ENCODE measurements around the gene STK32B.

The STK32B gene

GRCh38 chr4:5069901-5070300, 18.6 kb downstream of the STK32B start:
- Histone ChIP-seq H3K27ac (no peak overlapping the region), H3K36me3 (no peaks in the 10 kb centered on the region), H3K27me3 (ENCODE audit: insufficient read depth, low read depth, severe bottlenecking) (no peaks in the 10 kb centered on the region), H3K9me3 (ENCODE audit: severe bottlenecking) (peaks cover 10% of the 10 kb centered on the region), H3K4me3 (ENCODE audit: low read depth, low read length) (no peak overlapping the region)
- no peak for DNase-seq
- no peak for TF ChIP-seq CTCF (IDR thresholded peaks at IDR 0.05; ENCODE audit: low read depth, low read length)

- Histone ChIP-seq H3K4me3 (ENCODE audit: low read depth, low read length) (no peak overlapping the region), H3K36me3 (no peaks in the 10 kb centered on the region), H3K27me3 (ENCODE audit: insufficient read depth, low read depth, severe bottlenecking) (no peaks in the 10 kb centered on the region), H3K27ac (no peak overlapping the region), H3K9me3 (ENCODE audit: severe bottlenecking) (peaks cover 3% of the 10 kb centered on the region)
- TF ChIP-seq CTCF (IDR thresholded peaks at IDR 0.05; ENCODE audit: low read depth, low read length): no peak
- DNase-seq: no peak
These were observed 21.7 kb downstream of the STK32B start for GRCh38 chr4:5072948-5073347.

- Histone ChIP-seq H3K36me3 (no peaks in the 10 kb centered on the region), H3K27me3 (ENCODE audit: insufficient read depth, low read depth, severe bottlenecking) (no peaks in the 10 kb centered on the region), H3K27ac (no peak overlapping the region), H3K9me3 (ENCODE audit: severe bottlenecking) (peaks cover 10% of the 10 kb centered on the region), H3K4me3 (ENCODE audit: low read depth, low read length) (no peak overlapping the region)
- TF ChIP-seq CTCF (IDR thresholded peaks at IDR 0.05; ENCODE audit: low read depth, low read length): no peak
- DNase-seq: no peak
These were observed 26.7 kb downstream of the STK32B start for GRCh38 chr4:5078009-5078408.

DNA sequence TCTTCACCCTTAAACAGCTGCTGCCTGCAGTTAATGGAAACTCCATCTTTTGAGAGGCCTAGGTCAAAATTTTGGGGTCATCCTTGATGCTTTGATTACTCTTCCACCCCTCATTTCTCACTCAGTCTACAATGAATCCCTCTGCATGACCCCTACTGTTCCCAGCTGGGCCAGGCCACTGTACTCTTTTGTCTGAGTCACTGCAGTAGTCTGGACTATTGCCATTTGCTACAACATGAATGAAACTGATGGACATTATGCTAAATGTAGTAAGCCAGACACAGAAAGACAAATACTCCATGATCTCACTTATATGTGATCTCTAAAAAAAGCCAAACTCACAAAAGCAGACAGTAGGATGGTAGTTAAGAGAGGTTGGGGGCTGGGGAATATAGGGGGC, 28.3 kb downstream of the STK32B start:
- no peak for TF ChIP-seq CTCF (IDR thresholded peaks at IDR 0.05; ENCODE audit: low read depth, low read length)

GRCh38 chr4:5081441-5081999, 30.2 kb downstream of the STK32B start:
- H3K27ac ChIP-seq: no peak overlapping the region
- no peaks in the 10 kb centered on the region for H3K27me3 ChIP-seq (ENCODE audit: insufficient read depth, low read depth, severe bottlenecking)
- no peak overlapping the region for H3K4me3 ChIP-seq (ENCODE audit: low read depth, low read length)
- DNase-seq: no peak
- H3K9me3 ChIP-seq (ENCODE audit: severe bottlenecking): peaks cover 20% of the 10 kb centered on the region
- H3K36me3 ChIP-seq: no peaks in the 10 kb centered on the region
- no peak for TF ChIP-seq CTCF (IDR thresholded peaks at IDR 0.05; ENCODE audit: low read depth, low read length)

More for the DNA sequence above, 28.3 kb downstream of the STK32B start:
- no peak for DNase-seq
- Histone ChIP-seq H3K27me3 (ENCODE audit: insufficient read depth, low read depth, severe bottlenecking) (no peaks in the 10 kb centered on the region), H3K27ac (no peak overlapping the region), H3K36me3 (no peaks in the 10 kb centered on the region), H3K9me3 (ENCODE audit: severe bottlenecking) (peaks cover 10% of the 10 kb centered on the region), H3K4me3 (ENCODE audit: low read depth, low read length) (no peak overlapping the region)

DNA sequence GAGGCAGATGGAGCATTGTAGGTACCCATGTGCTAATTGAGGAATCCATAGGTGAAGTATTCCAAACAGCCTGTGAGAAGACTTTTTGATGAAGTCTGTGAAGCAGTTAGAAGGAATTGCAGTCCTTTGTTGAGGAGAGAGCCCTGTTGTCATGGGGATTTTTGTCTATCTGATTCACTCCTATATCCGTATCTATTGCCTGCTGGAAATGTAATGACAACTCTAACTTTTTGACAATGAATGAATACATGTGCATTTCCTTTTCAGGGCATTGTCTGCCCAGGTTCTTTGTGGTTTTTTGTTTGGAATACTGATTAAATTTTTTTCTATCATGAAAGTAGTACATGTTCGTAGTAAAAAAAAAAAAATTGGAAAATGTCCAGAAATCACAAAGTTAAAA, 31.1 kb downstream of the STK32B start:
- Histone ChIP-seq H3K4me3 (ENCODE audit: low read depth, low read length) (no peak overlapping the region), H3K27ac (no peak overlapping the region), H3K9me3 (ENCODE audit: severe bottlenecking) (peaks cover 20% of the 10 kb centered on the region), H3K36me3 (no peaks in the 10 kb centered on the region), H3K27me3 (ENCODE audit: insufficient read depth, low read depth, severe bottlenecking) (no peaks in the 10 kb centered on the region)
- no peak for TF ChIP-seq CTCF (IDR thresholded peaks at IDR 0.05; ENCODE audit: low read depth, low read length)
- DNase-seq: no peak
